Ascending aorta (tissue), 2 donors: ENCODE results near the gene ALKBH1. TPM values are rescaled to one million over a fixed set of nuclear protein-coding genes. Genes with fewer than 3 reads are reported as not detected.

Source experiments
- DNase-seq, 2 donors: peaks; one replicate each; pipeline ENCODE4 v3.0.0-alpha.2; 2019; ENCODE audit warnings: low spot score in 2 of 2
- H3K27ac ChIP-seq, 2 donors: fragments of 200-600 bp; sonication (generic); one replicate each; pipeline ENCODE4 v1.5.1; 2016 to 2017; ENCODE audit warnings: mild to moderate bottlenecking in 1 of 2
- H3K27me3 ChIP-seq: fragments of 200-600 bp; sonication (generic); one replicate; pipeline ENCODE4 v1.5.1; 2017
- H3K36me3 ChIP-seq, 2 donors: fragments of 200-600 bp; sonication (generic); one replicate each; pipeline ENCODE4 v1.5.1; 2016
- H3K4me1 ChIP-seq, 2 donors: fragments of 200-600 bp; sonication (generic); one replicate each; pipeline ENCODE4 v1.5.1; 2016 to 2017; ENCODE audit warnings: mild to moderate bottlenecking in 1 of 2
- H3K4me3 ChIP-seq, 2 donors: fragments of 200-600 bp; sonication (generic); one replicate each; pipeline ENCODE4 v1.5.1; 2016 to 2017; ENCODE audit warnings: mild to moderate bottlenecking in 1 of 2
- H3K9me3 ChIP-seq, 2 donors: fragments of 200-600 bp; sonication (generic); one replicate each; pipeline ENCODE4 v1.5.1; 2016
- CTCF ChIP-seq, 3 experiments: fragments of 200-600 bp in 2 of 3; fragments of 450-650 bp in 1 of 3; sonication (generic) in 2 of 3; IDR thresholded peaks; one replicate each; pipeline ENCODE4 v1.5.1; 2016 to 2019; ENCODE audit warnings: antibody characterized with exemption in 3 of 3, mild to moderate bottlenecking in 1 of 3, moderate library complexity in 1 of 3
- intact Hi-C: fragments of 100-400 bp; cut with DNase I; formaldehyde crosslinking; loops from one replicate; pipeline ENCODE4 v1.15.1; 2023
- total RNA-seq: library from RNA; depleted of rRNA; stranded (reverse); fragments of >200 nt; gene quantifications from one replicate; pipeline ENCODE4 v1.1.0, GENCODE V29; 2016

ALKBH1 gene
- total RNA-seq, 1 donor from 2014 or later = 14.5 TPM

GRCh38 chr14:77717608-77718305, 9.9 kb upstream of the ALKBH1 start:
- Histone ChIP-seq H3K27ac (no peak overlapping the region), H3K4me1 (no peaks in the 10 kb centered on the region), H3K9me3 (no peaks in the 10 kb centered on the region), H3K27me3 (no peaks in the 10 kb centered on the region), H3K36me3 (peaks cover 79 to 87% of the 10 kb centered on the region in 2 donors), H3K4me3 (no peak overlapping the region)
- no peak for TF ChIP-seq CTCF (IDR thresholded peaks at IDR 0.05)
- no peak for DNase-seq
- intact Hi-C loops = no loop called here

- Histone ChIP-seq H3K9me3 (no peaks in the 10 kb centered on the region), H3K27me3 (no peaks in the 10 kb centered on the region), H3K4me1 (no peaks in the 10 kb centered on the region), H3K4me3 (no peak overlapping the region), H3K36me3 (peaks cover 78 to 81% of the 10 kb centered on the region in 2 donors), H3K27ac (no peak overlapping the region)
- DNase-seq = no peak
- no peak for TF ChIP-seq CTCF (IDR thresholded peaks at IDR 0.05)
- intact Hi-C loops = no loop called here
Observed at GRCh38 chr14:77714926-77715325, 7.1 kb upstream of the ALKBH1 start.

GRCh38 chr14:77710364-77710763, 2.5 kb upstream of the ALKBH1 start:
- peaks cover 12 to 20% of the 10 kb centered on the region in 2 donors for H3K4me1 ChIP-seq
- no peak overlapping the region for H3K27ac ChIP-seq
- H3K9me3 ChIP-seq = no peaks in the 10 kb centered on the region
- no peak overlapping the region for H3K4me3 ChIP-seq
- no peak for DNase-seq
- H3K36me3 ChIP-seq = peaks cover 39 to 42% of the 10 kb centered on the region in 2 donors
- intact Hi-C loops = no loop called here
- no peak for TF ChIP-seq CTCF (IDR thresholded peaks at IDR 0.05)
- no peaks in the 10 kb centered on the region for H3K27me3 ChIP-seq

- H3K9me3 ChIP-seq = no peaks in the 10 kb centered on the region
- DNase-seq = no peak
- no peaks in the 10 kb centered on the region for H3K27me3 ChIP-seq
- intact Hi-C loops = loop anchor here (5.0 kb wide), 1 partner anchor 387 kb away; the partner anchor contains the start of genes GSTZ1 and POMT2
- H3K4me3 ChIP-seq = peak overlapping the region; percentile 66 to 88
- peaks cover 34 to 39% of the 10 kb centered on the region in 2 donors for H3K36me3 ChIP-seq
- no peak overlapping the region for H3K27ac ChIP-seq
- no peak for TF ChIP-seq CTCF (IDR thresholded peaks at IDR 0.05)
- peaks cover 12 to 20% of the 10 kb centered on the region in 2 donors for H3K4me1 ChIP-seq
Observed at GRCh38 chr14:77709412-77709811, 1.6 kb upstream of the ALKBH1 start.

- Histone ChIP-seq H3K27ac (no peak overlapping the region), H3K4me1 (peaks cover 12 to 20% of the 10 kb centered on the region in 2 donors), H3K27me3 (no peaks in the 10 kb centered on the region), H3K4me3 (peak overlapping the region; percentile 66 to 88), H3K36me3 (peaks cover 34 to 40% of the 10 kb centered on the region in 2 donors), H3K9me3 (no peaks in the 10 kb centered on the region)
- intact Hi-C loops = loop anchor here (1.0 to 5.0 kb wide), 3 partner anchors 53 to 386 kb away; partner anchors contain the start of genes ADCK1, GSTZ1, POMT2 and SNW1
- DNase-seq = no peak
- no peak for TF ChIP-seq CTCF (IDR thresholded peaks at IDR 0.05)
Observed at GRCh38 chr14:77708749-77709148, 926 bp upstream of the ALKBH1 start.
